Heart right ventricle (tissue), 16 donors: ENCODE measurements around the gene ZDHHC4. TPM values are rescaled to one million over a fixed set of nuclear protein-coding genes. Genes with fewer than 3 reads are reported as not detected.

ENCODE experiments used
- ATAC-seq, 8 donors: fragments of 200-7000 bp; cut with Tn5 transposase; one replicate each; pipeline ENCODE4 v1.9.1; 2020; ENCODE audit warnings: mild to moderate bottlenecking in 8 of 8, moderate library complexity in 8 of 8, moderate number of reproducible peaks in 1 of 8
- DNase-seq, 2 donors: peaks; one replicate each; pipeline ENCODE4 v3.0.0-alpha.2; 2020
- H3K27ac ChIP-seq, 10 donors: fragments of 200-600 bp; sonication (generic) in 2 of 10; one replicate each; pipeline versions ENCODE4 v1.5.0 to v1.8.0; 2020 to 2022; ENCODE audit warnings: mild to moderate bottlenecking in 3 of 10
- H3K27me3 ChIP-seq, 7 donors: fragments of 200-600 bp; one replicate each; pipeline ENCODE4 v1.8.0; 2021 to 2022; ENCODE audit warnings: mild to moderate bottlenecking in 2 of 7
- H3K36me3 ChIP-seq, 9 donors: fragments of 200-600 bp; sonication (generic) in 1 of 9; one replicate each; pipeline versions ENCODE4 v1.5.0 to v1.8.0; 2020 to 2022; ENCODE audit warnings: mild to moderate bottlenecking in 2 of 9
- H3K4me1 ChIP-seq, 9 donors: fragments of 200-600 bp; sonication (generic) in 1 of 9; one replicate each; pipeline versions ENCODE4 v1.5.0 to v1.8.0; 2020 to 2022; ENCODE audit warnings: mild to moderate bottlenecking in 4 of 9
- H3K4me3 ChIP-seq, 10 donors: fragments of 200-600 bp; sonication (generic) in 2 of 10; one replicate each; pipeline versions ENCODE4 v1.5.0 to v1.8.0; 2020 to 2022; ENCODE audit warnings: mild to moderate bottlenecking in 7 of 10, moderate library complexity in 2 of 10
- H3K9me3 ChIP-seq, 11 donors: fragments of 200-600 bp in 10 of 11; sonication (generic) in 2 of 11; one replicate each; pipeline versions ENCODE4 v1.5.0 to v1.8.0; 2013 to 2022; ENCODE audit warnings: mild to moderate bottlenecking in 2 of 11, control low read depth in 1 of 11, moderate library complexity in 1 of 11
- WGBS, 2 donors: extraction: QIAGEN DNeasy Blood & Tissue Kit; methylation state at CpG; one replicate each; pipeline ENCODE4 v1.1.7; 2013; ENCODE audit warnings: inconsistent platforms in 1 of 2; 5-methylcytosine and 5-hydroxymethylcytosine counted together
- intact Hi-C, 10 donors: fragments of 100-400 bp; cut with DNase I; formaldehyde crosslinking; loops; one replicate each; pipeline versions ENCODE4 v1.11.1 to v1.14.2; 2022
- polyA plus RNA-seq, 2 donors: library from polyadenylated mRNA; stranded (reverse); fragments of 200-250 nt; gene quantifications; one replicate each; pipeline ENCODE4 v1.2.3, GENCODE V29; 2013
- total RNA-seq, 10 donors: library from RNA; stranded (reverse); fragmentation: NEBNext Ultra II Directional in 3 of 10; extraction: Animal tissue kit (Norgen Biotek cat#: 25700) in 3 of 10; gene quantifications; one replicate each; pipeline versions ENCODE4 v1.2.1 to v1.2.4, GENCODE V29; 2021 to 2023
- TF ChIP-seq, protein P1 (sequence below), 9 donors: fragments of 200-600 bp; sonication (generic) in 2 of 9; IDR thresholded peaks; one replicate each; pipeline versions ENCODE4 v1.5.0 to v1.8.0; 2021 to 2022; ENCODE audit warnings: antibody characterized with exemption in 9 of 9, mild to moderate bottlenecking in 5 of 9, moderate library complexity in 1 of 9
- donor health status: Arrhythmogenic right ventricular cardiomyopathy.
- donor health status: ischemic (EF 13 %, LVEDD 7.1; RV severe dilation, severe dysfunction).
- donor health status: healthy with polysubstance abuse.
- donor health status: DM: no; HTN: yes; CAD: no.
- donor health status: DM: no; HTN: no; CAD: no.
- donor health status: ischemic (EF 25% LVEDD 6.9; RV normal size, moderate dysfunction).
- donor health status: ischemic (EF 25% LVEDD 5.7; RV mildly dilated, moderate dysfunction).
- donor health status: healthy.
- donor health status: DM: yes; HTN: yes; CAD: no.
- donor health status: Ischemic cardiomyopathy.
- donor health status: ischemic (EF 35%, LVEDD 5.7; RV mildly dilated, moderate dysfunction).
- donor health status: nonischemic (EF 11% LVEDD 7.7; RV severe dilation, severe dysfunction).
- donor health status: DM: yes; HTN: yes; CAD: no.
- donor health status: PGD.
- donor health status: ischemic (EF 29% LVEDD 5.4; RV normal size, mild dysfunction).
- donor health status: nonischemic (EF 23%, LVEDD 6.1; RV moderate dilation, normal function).

Gene ZDHHC4
- total and polyA plus RNA-seq, 12 donors: 25.5 to 54.2 (median 43.3) TPM

- TF ChIP-seq, protein P1, sequence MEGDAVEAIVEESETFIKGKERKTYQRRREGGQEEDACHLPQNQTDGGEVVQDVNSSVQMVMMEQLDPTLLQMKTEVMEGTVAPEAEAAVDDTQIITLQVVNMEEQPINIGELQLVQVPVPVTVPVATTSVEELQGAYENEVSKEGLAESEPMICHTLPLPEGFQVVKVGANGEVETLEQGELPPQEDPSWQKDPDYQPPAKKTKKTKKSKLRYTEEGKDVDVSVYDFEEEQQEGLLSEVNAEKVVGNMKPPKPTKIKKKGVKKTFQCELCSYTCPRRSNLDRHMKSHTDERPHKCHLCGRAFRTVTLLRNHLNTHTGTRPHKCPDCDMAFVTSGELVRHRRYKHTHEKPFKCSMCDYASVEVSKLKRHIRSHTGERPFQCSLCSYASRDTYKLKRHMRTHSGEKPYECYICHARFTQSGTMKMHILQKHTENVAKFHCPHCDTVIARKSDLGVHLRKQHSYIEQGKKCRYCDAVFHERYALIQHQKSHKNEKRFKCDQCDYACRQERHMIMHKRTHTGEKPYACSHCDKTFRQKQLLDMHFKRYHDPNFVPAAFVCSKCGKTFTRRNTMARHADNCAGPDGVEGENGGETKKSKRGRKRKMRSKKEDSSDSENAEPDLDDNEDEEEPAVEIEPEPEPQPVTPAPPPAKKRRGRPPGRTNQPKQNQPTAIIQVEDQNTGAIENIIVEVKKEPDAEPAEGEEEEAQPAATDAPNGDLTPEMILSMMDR (IDR thresholded peaks at IDR 0.05): peak; percentile 54 to 97 (median 80)
- intact Hi-C loops: loop anchor here in 2 of 10 donors (2.0 to 5.0 kb wide), 2 partner anchors 73 to 342 kb away; no protein-coding TSS in a partner anchor
- peak within 1 kb of the TSS; percentile 80 to 96 (median 92) for H3K27ac ChIP-seq
- peaks cover 7 to 21% (median 16%) of the 10 kb centered on the region in 9 donors for H3K4me1 ChIP-seq
- H3K36me3 ChIP-seq: peaks cover 0 to 76% (median 37%) of the 10 kb centered on the region in 9 donors
- H3K27me3 ChIP-seq: no peaks in the 10 kb centered on the region
- DNase-seq (peak; percentile 62 to 78), ATAC-seq (peak; percentile 92 to 98 (median 94))
- H3K4me3 ChIP-seq: peak within 1 kb of the TSS; percentile 68 to 100 (median 92)
- 0 to 1% methylated on average over 106 to 107 of the region's 107 CpGs for WGBS, 2 donors
- H3K9me3 ChIP-seq: no peaks in the 10 kb centered on the region
Observed at GRCh38 chr7:6589829-6590644, 12.8 kb downstream of the ZDHHC4 start, which contains the start of gene INTS15. Gene INTS15 (plus strand): TSS chr7:6590021. CDS start chr7:6590284, 263 bp downstream.

- ATAC-seq (peak in 5 of 8 donors; percentile 18 to 43 (median 33)), DNase-seq (no peak)
- intact Hi-C loops: no loop called here
- Histone ChIP-seq H3K9me3 (no peaks in the 10 kb centered on the region), H3K27ac (peak overlapping the region in 9 of 10 donors; percentile 80 to 96 (median 92)), H3K4me1 (peaks cover 7 to 21% (median 16%) of the 10 kb centered on the region in 9 donors), H3K36me3 (peaks cover 0 to 76% (median 39%) of the 10 kb centered on the region in 9 donors), H3K27me3 (no peaks in the 10 kb centered on the region), H3K4me3 (peak overlapping the region; percentile 68 to 100 (median 92))
- 14 to 16% methylated on average over 10 of the region's 10 CpGs for WGBS, 2 donors
- TF ChIP-seq, protein P1 (IDR thresholded peaks at IDR 0.05): no peak
Observed at GRCh38 chr7:6590645-6591110, 13.4 kb downstream of the ZDHHC4 start.

- ATAC-seq (no peak), DNase-seq (no peak)
- H3K36me3 ChIP-seq: peaks cover 2 to 99% (median 60%) of the 10 kb centered on the region in 9 donors
- intact Hi-C loops: no loop called here
- 94 to 95% methylated on average over 13 to 15 of the region's 15 CpGs for WGBS, 2 donors
- no peak overlapping the region for H3K27ac ChIP-seq
- no peaks in the 10 kb centered on the region for H3K27me3 ChIP-seq
- no peaks in the 10 kb centered on the region for H3K9me3 ChIP-seq
- TF ChIP-seq, protein P1 (IDR thresholded peaks at IDR 0.05): no peak
- H3K4me3 ChIP-seq: no peak overlapping the region
- H3K4me1 ChIP-seq: no peaks in the 10 kb centered on the region
Observed at GRCh38 chr7:6600093-6600492, 22.8 kb downstream of the ZDHHC4 start.

DNA sequence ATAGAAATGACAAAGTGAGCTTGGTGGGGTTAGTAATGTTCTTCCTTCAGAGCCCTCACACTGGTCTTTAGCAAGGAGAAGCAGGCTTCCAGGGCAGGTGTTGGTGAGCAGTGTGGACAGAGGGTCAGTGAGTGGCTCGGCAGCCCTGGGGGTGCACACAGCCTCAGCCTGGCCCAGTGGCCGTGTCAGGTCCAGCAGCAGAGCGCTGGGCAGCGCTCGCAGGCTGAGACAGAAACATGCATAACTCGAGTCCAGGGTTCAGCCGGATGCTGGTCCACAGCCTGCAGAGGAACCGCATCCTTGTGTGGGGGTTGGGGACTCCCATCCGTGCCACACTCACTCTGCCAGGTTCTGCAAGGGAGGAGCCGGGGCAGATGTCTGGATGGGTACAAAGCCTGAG is 27.2 kb downstream of the ZDHHC4 start:
- ATAC-seq (no peak), DNase-seq (no peak)
- Histone ChIP-seq H3K4me1 (no peaks in the 10 kb centered on the region), H3K9me3 (no peaks in the 10 kb centered on the region), H3K36me3 (peaks cover 0 to 100% (median 30%) of the 10 kb centered on the region in 9 donors), H3K4me3 (no peak overlapping the region), H3K27me3 (no peaks in the 10 kb centered on the region), H3K27ac (no peak overlapping the region)
- 91 to 94% methylated on average over 10 of the region's 10 CpGs for WGBS, 2 donors
- intact Hi-C loops: no loop called here
- TF ChIP-seq, protein P1 (IDR thresholded peaks at IDR 0.05): no peak
